PC-3 (cell line): ENCODE data around the gene HIBCH. TPM values are rescaled to one million over a fixed set of nuclear protein-coding genes. Genes with fewer than 3 reads are reported as not detected.

Experiments
- ATAC-seq: fragments of 200-7000 bp; cut with Tn5 transposase; 2 replicates; pipeline ENCODE4 v1.9.1; 2020; ENCODE audit warnings: mild to moderate bottlenecking, moderate library complexity
- Bru-seq: library from RNA; stranded (reverse); fragments of 400-500 nt; gene quantifications from one replicate; lab custom pipeline; 2021; lab: Mats Ljungman, UMichigan
- BruChase-seq, 2 experiments: library from RNA; stranded (reverse); fragments of 400-500 nt; gene quantifications; one replicate each; lab custom pipeline; 2021; lab: Mats Ljungman, UMichigan
- BruUV-seq: library from RNA; stranded (reverse); fragments of 400-500 nt; replicated peaks from 2 replicates; lab custom pipeline; 2021; lab: Mats Ljungman, UMichigan
- CTCF ChIA-PET: fragments of 300-600 bp; sonication (Branson Sonifier 250); formaldehyde crosslinking; loops from one replicate; lab custom pipeline; 2022; ENCODE audit warnings: antibody characterized with exemption; lab: Charles Lee
- POLR2A ChIA-PET: fragments of 300-600 bp; sonication (Branson Sonifier 250); formaldehyde crosslinking; loops from one replicate; lab custom pipeline; 2022; ENCODE audit warnings: antibody characterized with exemption; ENCODE audit not compliant: unreplicated experiment; lab: Charles Lee
- DNase-seq: peaks from one replicate; pipeline ENCODE4 v3.0.0-alpha.2; 2015
- H2AFZ ChIP-seq: fragments of 300-600 bp; sonication (generic); 2 replicates; pipeline ENCODE4 v1.6.0; 2016; ENCODE audit warnings: antibody characterized with exemption, low read length
- H3F3A ChIP-seq: fragments of 300-600 bp; sonication (generic); one replicate; pipeline ENCODE4 v1.6.0; 2017; ENCODE audit warnings: antibody characterized with exemption, low read length, control low read depth, mild to moderate bottlenecking; ENCODE audit not compliant: unreplicated experiment
- H3K27ac ChIP-seq: fragments of 300-600 bp; sonication (generic); 2 replicates; pipeline ENCODE4 v1.5.1; 2016; ENCODE audit warnings: mild to moderate bottlenecking, low read length
- H3K27me3 ChIP-seq: fragments of 300-600 bp; sonication (generic); 2 replicates; pipeline ENCODE4 v1.6.1; 2016; ENCODE audit warnings: low read length, mixed read lengths
- H3K36me3 ChIP-seq: fragments of 300-600 bp; sonication (generic); 2 replicates; pipeline ENCODE4 v1.6.1; 2016; ENCODE audit warnings: low read depth, mixed run types, low read length, mixed read lengths
- H3K4me1 ChIP-seq: fragments of 300-600 bp; sonication (generic); 2 replicates; pipeline ENCODE4 v1.5.1; 2016; ENCODE audit warnings: low read length; ENCODE audit not compliant: insufficient read depth
- H3K4me2 ChIP-seq: fragments of 300-600 bp; sonication (generic); 2 replicates; pipeline ENCODE4 v1.6.0; 2016; ENCODE audit warnings: low read length
- H3K4me3 ChIP-seq: fragments of 300-600 bp; sonication (generic); 2 replicates; pipeline ENCODE4 v1.5.1; 2016; ENCODE audit warnings: mild to moderate bottlenecking, low read length, mixed read lengths
- H3K79me2 ChIP-seq: fragments of 300-600 bp; sonication (generic); 2 replicates; pipeline ENCODE4 v1.6.1; 2017; ENCODE audit warnings: low read length, mixed read lengths
- H3K9ac ChIP-seq: fragments of 300-600 bp; sonication (generic); 2 replicates; pipeline ENCODE4 v1.6.0; 2016; ENCODE audit warnings: mild to moderate bottlenecking, low read length
- H3K9me2 ChIP-seq: fragments of 300-600 bp; sonication (generic); replicated peaks from 2 replicates; pipeline ENCODE4 v1.6.1; 2016; ENCODE audit warnings: mixed run types, low read length, mixed read lengths
- H3K9me3 ChIP-seq: fragments of 300-600 bp; sonication (generic); 2 replicates; pipeline ENCODE4 v1.6.1; 2016; ENCODE audit warnings: low read length, mixed read lengths
- H4K20me1 ChIP-seq: fragments of 300-600 bp; sonication (generic); 2 replicates; pipeline ENCODE4 v1.6.1; 2016; ENCODE audit warnings: low read length, mixed read lengths
- CTCF ChIP-seq: fragments of 300-600 bp; sonication (generic); conservative IDR thresholded peaks from 2 replicates; pipeline ENCODE4 v1.5.1; 2017; ENCODE audit warnings: antibody characterized with exemption, low read depth, mild to moderate bottlenecking, low read length
- EZH2 ChIP-seq: fragments of 300-600 bp; sonication (generic); IDR thresholded peaks from one replicate; pipeline ENCODE4 v1.6.1; 2017; ENCODE audit warnings: antibody characterized with exemption, mild to moderate bottlenecking, low read length; ENCODE audit not compliant: unreplicated experiment
- EZH2phosphoT487 ChIP-seq: fragments of 300-600 bp; sonication (generic); IDR thresholded peaks from 2 replicates; pipeline ENCODE4 v1.6.1; 2018; ENCODE audit warnings: mild to moderate bottlenecking, antibody characterized with exemption, low read length, borderline replicate concordance
- intact Hi-C: fragments of 100-400 bp; cut with micrococcal nuclease; formaldehyde crosslinking; loops from 2 replicates; pipeline ENCODE4 v1.9.0; 2023
- long read RNA-seq: library from polyadenylated mRNA; unstranded; transcript quantifications from one replicate; pipeline ENCODE4 v2.0.0, GENCODE V29; 2021; ENCODE audit not compliant: unreplicated experiment
- total RNA-seq: library from RNA; depleted of rRNA; stranded (reverse); fragments of >200 nt; gene quantifications from 2 replicates; pipeline ENCODE4 v1.2.3, GENCODE V29; 2014; rRNA removed

HIBCH gene
- total RNA-seq (8.1 and 12.0 TPM in 2 replicates), Bru-seq, nascent RNA (percentile 72 among the genes with signal in this experiment), BruChase-seq, experiment 1, labeled RNA remaining after a 6-hour chase (percentile 60 among the genes with signal in this experiment), BruChase-seq, experiment 2, labeled RNA remaining after a 2-hour chase (percentile 74 among the genes with signal in this experiment)
- long read RNA-seq, transcript HIBCH-202 (13 exons, 2,463 nt) = minor isoform, 6 of 57 reads
- long read RNA-seq, transcript HIBCH-201 (14 exons, 1,939 nt) = major isoform, 35 of 57 reads
- long read RNA-seq, partial matches to known transcripts = 5 of 57 reads
- long read RNA-seq, other reads (novel, unspliced or antisense) = 11 of 57 reads

- intact Hi-C loops = loop anchor here (5.0 to 10.0 kb wide), 4 partner anchors 38 to 555 kb away; partner anchors contain the start of gene OSGEPL1
- H3K9me3 ChIP-seq = no peaks in the 10 kb centered on the region
- H3K79me2 ChIP-seq = peaks cover 41% of the 10 kb centered on the region
- ATAC-seq = peak; percentile 95
- no peaks in the 10 kb centered on the region for H3K9me2 ChIP-seq
- H4K20me1 ChIP-seq = no peaks in the 10 kb centered on the region
- H3K4me1 ChIP-seq = peaks cover 26% of the 10 kb centered on the region
- DNase-seq = peak; percentile 99
- peak within 1 kb of the TSS; percentile 97 for H3K4me2 ChIP-seq
- CTCF ChIA-PET = interaction anchor here (0.6 to 0.7 kb wide), 5 partner anchors 9 to 486 kb away, joined by 3 read pairs; no protein-coding TSS in a partner anchor
- no peaks in the 10 kb centered on the region for H3F3A ChIP-seq
- TF ChIP-seq CTCF (peak; percentile 86), EZH2phosphoT487 (no peak)
- BruUV-seq = TSS peak; percentile 66
- POLR2A ChIA-PET = interaction anchor here (0.6 to 0.7 kb wide), 2 partner anchors 25 to 489 kb away, joined by 3 to 10 read pairs; no protein-coding TSS in a partner anchor
- peak within 1 kb of the TSS; percentile 95 for H3K4me3 ChIP-seq
- H3K27ac ChIP-seq = no peak within 1 kb of the TSS
- peak within 1 kb of the TSS; percentile 68 for H3K9ac ChIP-seq
- H2AFZ ChIP-seq = peak within 1 kb of the TSS; percentile 89
- H3K27me3 ChIP-seq = no peaks in the 10 kb centered on the region
- H3K36me3 ChIP-seq = no peaks in the 10 kb centered on the region
Observed at GRCh38 chr2:190319555-190320498, at the start of gene HIBCH. Gene HIBCH (minus strand): TSS chr2:190319826. CDS start chr2:190319750, 76 bp downstream.

GRCh38 chr2:190367091-190367490, 47.5 kb upstream of the HIBCH start:
- BruUV-seq = no TSS peak
- Histone ChIP-seq H3K9me3 (no peaks in the 10 kb centered on the region), H4K20me1 (no peaks in the 10 kb centered on the region), H3K9ac (no peak overlapping the region), H3K36me3 (no peaks in the 10 kb centered on the region), H3K9me2 (no peaks in the 10 kb centered on the region), H3K4me3 (no peak overlapping the region), H3K4me2 (no peak overlapping the region), H3F3A (no peaks in the 10 kb centered on the region), H3K27ac (no peak overlapping the region), H2AFZ (no peak overlapping the region), H3K79me2 (no peaks in the 10 kb centered on the region), H3K4me1 (no peaks in the 10 kb centered on the region), H3K27me3 (no peaks in the 10 kb centered on the region)
- intact Hi-C loops = no loop called here
- no peak for DNase-seq
- CTCF ChIA-PET = no interaction called here
- ATAC-seq = no peak
- POLR2A ChIA-PET = no interaction called here
- TF ChIP-seq EZH2 = no peak
- TF ChIP-seq CTCF = no peak
- no peak for TF ChIP-seq EZH2phosphoT487
